Neural cell (in vitro differentiated cells): Measurements from ENCODE around the gene HOXD8. TPM values are rescaled to one million over a fixed set of nuclear protein-coding genes. Genes with fewer than 3 reads are reported as not detected.

Source experiments
- H2AFZ ChIP-seq: fragments of 200-600, 300-800 bp; sonication (generic), shearing (Covaris generic); 2 replicates; pipeline ENCODE4 v1.6.0; 2014; ENCODE audit warnings: low read depth, mild to moderate bottlenecking, antibody characterized with exemption, low read length, moderate library complexity
- H3F3A ChIP-seq: fragments of 200-600 bp; shearing (Covaris generic); 2 replicates; pipeline ENCODE4 v1.6.1; 2016; ENCODE audit warnings: mild to moderate bottlenecking, moderate library complexity, mixed read lengths, antibody characterized with exemption, low read length; ENCODE audit not compliant: insufficient read depth, poor library complexity, severe bottlenecking
- H3K27ac ChIP-seq: fragments of 200-600, 300-800 bp; sonication (generic), shearing (Covaris generic); 2 replicates; pipeline ENCODE4 v1.5.1; 2014; ENCODE audit warnings: mild to moderate bottlenecking, low read length, moderate library complexity
- H3K27me3 ChIP-seq: fragments of 300-800, 200-600 bp; sonication (generic), shearing (Covaris generic); 2 replicates; pipeline ENCODE4 v1.6.0; 2014; ENCODE audit warnings: mild to moderate bottlenecking, low read depth, low read length, moderate library complexity; ENCODE audit not compliant: insufficient read depth
- H3K36me3 ChIP-seq: fragments of 300-800, 200-600 bp; sonication (generic), shearing (Covaris generic); 2 replicates; pipeline ENCODE4 v1.5.1; 2014; ENCODE audit warnings: mild to moderate bottlenecking, antibody characterized with exemption, low read length, moderate library complexity; ENCODE audit not compliant: insufficient read depth
- H3K4me2 ChIP-seq: fragments of 300-800, 200-600 bp; sonication (generic), shearing (Covaris generic); 2 replicates; pipeline ENCODE4 v1.6.0; 2014; ENCODE audit warnings: mild to moderate bottlenecking, low read length
- H3K4me3 ChIP-seq: fragments of 300-800, 200-600 bp; sonication (generic), shearing (Covaris generic); 2 replicates; pipeline ENCODE4 v1.5.1; 2014; ENCODE audit warnings: mild to moderate bottlenecking, low read length, moderate library complexity
- H3K79me2 ChIP-seq: fragments of 200-600 bp; shearing (Covaris generic); replicated peaks from 2 replicates; pipeline ENCODE4 v1.6.0; 2014; ENCODE audit warnings: mild to moderate bottlenecking, low read length, moderate library complexity; ENCODE audit not compliant: insufficient read depth
- H3K9ac ChIP-seq: fragments of 300-800, 200-600 bp; sonication (generic), shearing (Covaris generic); 2 replicates; pipeline ENCODE4 v1.6.1; 2016; ENCODE audit warnings: mild to moderate bottlenecking, low read length, mixed read lengths
- H3K9me2 ChIP-seq: fragments of 200-600 bp; shearing (Covaris generic); 2 replicates; pipeline ENCODE4 v1.6.1; 2016; ENCODE audit warnings: mild to moderate bottlenecking, low read length, mixed read lengths; ENCODE audit not compliant: insufficient read depth
- H3K9me3 ChIP-seq: fragments of 200-600, 300-800 bp; sonication (generic), shearing (Covaris generic); 2 replicates; pipeline ENCODE4 v1.6.1; 2016; ENCODE audit warnings: mild to moderate bottlenecking, mixed run types, low read length, moderate library complexity, mixed read lengths
- H4K20me1 ChIP-seq: fragments of 200-600 bp; shearing (Covaris generic); 2 replicates; pipeline ENCODE4 v1.6.1; 2016; ENCODE audit warnings: mild to moderate bottlenecking, mixed run types; ENCODE audit not compliant: insufficient read depth
- CTCF ChIP-seq: fragments of 450-650 bp; IDR thresholded peaks from 2 replicates; pipeline ENCODE4 v1.5.1; 2014; ENCODE audit warnings: antibody characterized with exemption, mild to moderate bottlenecking, moderate library complexity; ENCODE audit not compliant: poor library complexity, severe bottlenecking
- EP300 ChIP-seq: fragments of 450-650 bp; conservative IDR thresholded peaks from 2 replicates; pipeline ENCODE4 v1.6.1; 2014; ENCODE audit warnings: antibody characterized with exemption, mild to moderate bottlenecking, moderate library complexity; ENCODE audit not compliant: poor library complexity, severe bottlenecking
- EZH2 ChIP-seq: fragments of 200-600, 300-800 bp; shearing (Covaris generic), sonication (generic); IDR thresholded peaks from 2 replicates; pipeline ENCODE4 v1.6.1; 2014; ENCODE audit warnings: antibody characterized with exemption, low read length, borderline replicate concordance, mild to moderate bottlenecking; ENCODE audit not compliant: insufficient read depth, poor library complexity, severe bottlenecking
- MXI1 ChIP-seq: fragments of 450-650 bp; conservative IDR thresholded peaks from 2 replicates; pipeline ENCODE4 v1.6.1; 2014; ENCODE audit warnings: antibody characterized with exemption, mild to moderate bottlenecking; ENCODE audit not compliant: poor library complexity, severe bottlenecking
- POLR2AphosphoS5 ChIP-seq: IDR thresholded peaks from 2 replicates; pipeline ENCODE4 v1.6.1; 2012
- RAD21 ChIP-seq: fragments of 450-650 bp; conservative IDR thresholded peaks from 2 replicates; pipeline ENCODE4 v1.6.1; 2014; ENCODE audit warnings: antibody characterized with exemption, mild to moderate bottlenecking, moderate library complexity
- REST ChIP-seq: IDR thresholded peaks from 2 replicates; pipeline ENCODE4 v1.6.1; 2012; ENCODE audit warnings: borderline replicate concordance
- SMC3 ChIP-seq: fragments of 450-650 bp; conservative IDR thresholded peaks from 2 replicates; pipeline ENCODE4 v1.6.1; 2014; ENCODE audit warnings: antibody characterized with exemption, mild to moderate bottlenecking, moderate library complexity; ENCODE audit not compliant: poor library complexity
- TAF1 ChIP-seq: IDR thresholded peaks from 2 replicates; pipeline ENCODE4 v1.6.1; 2012; ENCODE audit warnings: low read depth
- polyA plus RNA-seq: library from polyadenylated mRNA; depleted of rRNA; stranded (reverse); fragments of >200 nt; gene quantifications from 2 replicates; pipeline ENCODE4 v1.2.3, GENCODE V29; 2014

HOXD8 gene
- polyA plus RNA-seq, 1 donor from 2014 or later: not detected

GRCh38 chr2:176085861-176086771 is 43.4 kb upstream of the HOXD8 start:
- peaks cover 4% of the 10 kb centered on the region for H3K9me3 ChIP-seq
- H3K79me2 ChIP-seq: no peaks in the 10 kb centered on the region
- H3K9ac ChIP-seq: no peak overlapping the region
- TF ChIP-seq REST: no peak
- TF ChIP-seq EP300: no peak
- TF ChIP-seq RAD21: peak; percentile 94
- TF ChIP-seq MXI1: peak; percentile 19
- peak; percentile 96 for TF ChIP-seq SMC3
- TF ChIP-seq TAF1: no peak
- TF ChIP-seq EZH2: peak; percentile 36
- no peak for TF ChIP-seq POLR2AphosphoS5
- peak; percentile 89 for TF ChIP-seq CTCF
- no peaks in the 10 kb centered on the region for H3K9me2 ChIP-seq
- H3K4me2 ChIP-seq: no peak overlapping the region
- no peaks in the 10 kb centered on the region for H4K20me1 ChIP-seq
- peak overlapping the region; percentile 58 for H3K4me3 ChIP-seq
- no peak overlapping the region for H2AFZ ChIP-seq
- no peak overlapping the region for H3K27ac ChIP-seq
- no peaks in the 10 kb centered on the region for H3F3A ChIP-seq
- peaks cover 100% of the 10 kb centered on the region for H3K27me3 ChIP-seq
- no peaks in the 10 kb centered on the region for H3K36me3 ChIP-seq

- TF ChIP-seq RAD21: no peak
- no peak for TF ChIP-seq MXI1
- no peak for TF ChIP-seq TAF1
- TF ChIP-seq CTCF: no peak
- TF ChIP-seq EZH2: no peak
- no peak for TF ChIP-seq EP300
- TF ChIP-seq REST: no peak
- no peak for TF ChIP-seq POLR2AphosphoS5
- no peak for TF ChIP-seq SMC3
- Histone ChIP-seq H3K27ac (no peak overlapping the region), H3F3A (no peaks in the 10 kb centered on the region), H3K27me3 (peaks cover 100% of the 10 kb centered on the region), H3K79me2 (no peaks in the 10 kb centered on the region), H3K9me2 (no peaks in the 10 kb centered on the region), H4K20me1 (no peaks in the 10 kb centered on the region), H3K36me3 (no peaks in the 10 kb centered on the region), H3K9me3 (peaks cover 4% of the 10 kb centered on the region), H2AFZ (no peak overlapping the region), H3K4me3 (peak overlapping the region; percentile 58), H3K9ac (no peak overlapping the region), H3K4me2 (no peak overlapping the region)
Observed at GRCh38 chr2:176087330-176088047, 42.0 kb upstream of the HOXD8 start.
